Measurements from ENCODE around the gene NAP1L4.
"Not testable (repeated sequence)": the region's sequence is repeated elsewhere in the genome, so short reads cannot be mapped to it uniquely, and the experiment has no call there.

NAP1L4 gene

GRCh38 chr11:2911088-2911784, 80.9 kb downstream of the NAP1L4 start:
- Histone ChIP-seq H3K4me3 (replicated peaks; ENCODE audit: low read depth, low read length) (no peak overlapping the region), H3K36me3 (ENCODE audit: control insufficient read depth, insufficient read depth, low read length) (no peaks in the 10 kb centered on the region), H3K27me3 (replicated peaks; ENCODE audit: control insufficient read depth, insufficient read depth, low read length) (no peaks in the 10 kb centered on the region)
- TF ChIP-seq, protein P1, sequence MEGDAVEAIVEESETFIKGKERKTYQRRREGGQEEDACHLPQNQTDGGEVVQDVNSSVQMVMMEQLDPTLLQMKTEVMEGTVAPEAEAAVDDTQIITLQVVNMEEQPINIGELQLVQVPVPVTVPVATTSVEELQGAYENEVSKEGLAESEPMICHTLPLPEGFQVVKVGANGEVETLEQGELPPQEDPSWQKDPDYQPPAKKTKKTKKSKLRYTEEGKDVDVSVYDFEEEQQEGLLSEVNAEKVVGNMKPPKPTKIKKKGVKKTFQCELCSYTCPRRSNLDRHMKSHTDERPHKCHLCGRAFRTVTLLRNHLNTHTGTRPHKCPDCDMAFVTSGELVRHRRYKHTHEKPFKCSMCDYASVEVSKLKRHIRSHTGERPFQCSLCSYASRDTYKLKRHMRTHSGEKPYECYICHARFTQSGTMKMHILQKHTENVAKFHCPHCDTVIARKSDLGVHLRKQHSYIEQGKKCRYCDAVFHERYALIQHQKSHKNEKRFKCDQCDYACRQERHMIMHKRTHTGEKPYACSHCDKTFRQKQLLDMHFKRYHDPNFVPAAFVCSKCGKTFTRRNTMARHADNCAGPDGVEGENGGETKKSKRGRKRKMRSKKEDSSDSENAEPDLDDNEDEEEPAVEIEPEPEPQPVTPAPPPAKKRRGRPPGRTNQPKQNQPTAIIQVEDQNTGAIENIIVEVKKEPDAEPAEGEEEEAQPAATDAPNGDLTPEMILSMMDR (IDR thresholded peaks at IDR 0.05; ENCODE audit: insufficient read depth, low read length, poor library complexity, severe bottlenecking), result no peak
- DNase-seq (ENCODE audit: extremely low read depth, insufficient read length), result no peak

DNA sequence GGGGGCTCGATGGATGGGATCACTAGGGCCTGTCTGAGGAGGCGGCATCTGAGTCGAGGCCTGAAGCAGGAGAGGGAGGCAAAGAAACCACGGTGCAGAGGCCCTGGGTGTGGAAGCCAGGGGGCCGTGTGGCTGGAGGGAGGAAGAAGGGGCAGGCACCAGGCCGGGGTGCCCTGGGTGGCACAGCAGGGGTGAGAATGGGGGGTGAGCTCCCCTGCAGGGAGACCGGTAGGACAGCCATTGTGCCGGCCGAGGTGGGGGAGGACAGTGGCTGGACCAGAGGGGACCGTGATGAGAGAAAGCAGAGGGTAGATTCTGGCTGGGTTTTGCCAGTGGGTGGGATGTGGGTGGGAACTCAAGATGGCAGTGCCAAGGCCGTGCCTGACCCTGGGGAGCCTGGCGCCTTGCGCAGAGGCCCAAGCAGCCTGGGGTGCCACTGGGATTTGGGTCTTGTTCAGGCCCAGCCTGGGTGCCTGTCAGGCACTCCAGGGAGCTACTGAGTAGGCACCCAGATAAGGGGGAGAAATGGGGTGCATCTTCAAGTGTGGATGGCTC, 81.7 kb downstream of the NAP1L4 start:
- Histone ChIP-seq H3K27me3 (replicated peaks; ENCODE audit: control insufficient read depth, insufficient read depth, low read length) (no peaks in the 10 kb centered on the region), H3K36me3 (ENCODE audit: control insufficient read depth, insufficient read depth, low read length) (no peaks in the 10 kb centered on the region), H3K4me3 (replicated peaks; ENCODE audit: low read depth, low read length) (no peak overlapping the region)
- TF ChIP-seq, protein P1 (IDR thresholded peaks at IDR 0.05; ENCODE audit: insufficient read depth, low read length, poor library complexity, severe bottlenecking), result no peak
- DNase-seq (ENCODE audit: extremely low read depth, insufficient read length), result no peak

- H3K4me3 ChIP-seq (replicated peaks; ENCODE audit: low read depth, low read length), result no peak overlapping the region
- H3K27me3 ChIP-seq (replicated peaks; ENCODE audit: control insufficient read depth, insufficient read depth, low read length), result no peaks in the 10 kb centered on the region
- TF ChIP-seq, protein P1 (IDR thresholded peaks at IDR 0.05; ENCODE audit: insufficient read depth, low read length, poor library complexity, severe bottlenecking), result no peak
- no peak for DNase-seq (ENCODE audit: extremely low read depth, insufficient read length)
- H3K36me3 ChIP-seq (ENCODE audit: control insufficient read depth, insufficient read depth, low read length), result no peaks in the 10 kb centered on the region
Observed at GRCh38 chr11:2909133-2909902, 82.8 kb downstream of the NAP1L4 start.

DNA sequence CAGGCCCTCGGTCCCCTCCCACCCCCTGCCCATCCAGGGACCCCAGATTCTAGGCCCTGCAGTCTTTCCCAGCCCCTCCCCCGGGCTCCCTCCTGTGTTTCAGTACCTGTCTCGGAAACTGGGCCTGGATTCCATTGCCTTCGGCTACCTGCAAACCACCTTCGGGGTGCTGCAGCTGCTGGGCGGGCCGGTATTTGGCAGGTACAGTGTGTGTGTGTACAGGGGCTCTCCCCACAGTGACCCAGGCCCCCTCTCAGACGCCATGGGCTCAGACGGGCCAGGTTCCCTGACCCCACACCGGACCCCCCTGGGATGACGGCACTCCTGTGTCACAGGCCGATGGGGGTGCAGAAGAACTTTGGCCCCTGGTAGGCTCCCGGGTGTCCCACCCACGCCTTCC, 84.0 kb downstream of the NAP1L4 start:
- Histone ChIP-seq H3K36me3 (ENCODE audit: control insufficient read depth, insufficient read depth, low read length) (no peaks in the 10 kb centered on the region), H3K4me3 (replicated peaks; ENCODE audit: low read depth, low read length) (no peak overlapping the region), H3K27me3 (replicated peaks; ENCODE audit: control insufficient read depth, insufficient read depth, low read length) (no peaks in the 10 kb centered on the region)
- TF ChIP-seq, protein P1 (IDR thresholded peaks at IDR 0.05; ENCODE audit: insufficient read depth, low read length, poor library complexity, severe bottlenecking), result no peak
- DNase-seq (ENCODE audit: extremely low read depth, insufficient read length), result no peak

DNA sequence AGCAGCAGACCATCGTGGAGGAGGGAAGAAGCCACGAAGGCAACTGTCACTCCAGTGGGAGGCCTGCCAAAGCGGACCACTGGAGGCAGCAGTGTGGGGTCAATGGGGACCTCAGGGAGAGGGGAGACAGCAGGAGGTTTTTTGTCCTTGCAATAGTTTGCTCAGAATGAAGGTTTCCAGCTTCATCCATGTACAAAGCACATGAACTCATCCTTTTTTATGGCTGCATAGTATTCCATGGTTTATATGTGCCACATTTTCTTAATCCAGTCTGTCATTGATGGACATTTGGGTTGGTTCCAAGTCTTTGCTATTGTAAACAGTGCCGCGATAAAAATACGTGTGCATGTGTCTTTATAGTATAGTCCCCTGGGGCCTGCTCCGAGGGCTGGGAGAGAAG, 86.8 kb downstream of the NAP1L4 start:
- not testable (repeated sequence) for H3K27me3 ChIP-seq (replicated peaks; ENCODE audit: control insufficient read depth, insufficient read depth, low read length); DNase-seq (ENCODE audit: extremely low read depth, insufficient read length); H3K36me3 ChIP-seq (ENCODE audit: control insufficient read depth, insufficient read depth, low read length)

More for the DNA sequence above, 86.8 kb downstream of the NAP1L4 start:
- H3K4me3 ChIP-seq (replicated peaks; ENCODE audit: low read depth, low read length), result not testable (repeated sequence)
